Activated T-cell treated with anti-CD3 and anti-CD28 coated beads for 1 hour (primary cell): ENCODE measurements around the gene CORO1C.

Experiments
- DNase-seq: peaks from one replicate; pipeline ENCODE4 v3.0.0-alpha.2; 2020; ENCODE audit warnings: low read depth

CORO1C gene

GRCh38 chr12:108696111-108696995, 35.0 kb downstream of the CORO1C start:
- DNase-seq, result no peak

DNA sequence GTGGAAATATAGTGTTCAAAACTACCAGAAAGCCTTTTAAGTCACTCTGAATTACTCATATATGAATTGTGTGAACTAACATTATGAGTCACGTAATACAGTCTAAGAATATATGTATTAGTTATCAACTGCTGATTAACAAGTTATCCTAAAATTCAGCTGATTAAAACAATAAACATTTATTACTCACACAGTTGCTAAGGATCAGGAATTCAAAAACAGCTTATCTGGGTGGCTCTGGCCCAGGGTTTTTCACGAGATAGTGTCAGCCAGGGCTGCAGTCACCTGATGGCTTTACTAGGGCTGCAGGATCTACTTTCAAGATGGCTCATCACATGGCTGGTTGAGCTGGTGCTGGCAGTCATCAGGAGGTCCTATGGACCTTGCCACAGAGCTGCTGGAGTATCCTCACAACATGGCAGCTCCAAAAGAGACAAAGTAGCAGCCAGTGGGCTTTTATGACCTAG, 36.5 kb downstream of the CORO1C start:
- no peak for DNase-seq

- DNase-seq, result no peak
These were observed 37.6 kb downstream of the CORO1C start for GRCh38 chr12:108693751-108694150.

DNA sequence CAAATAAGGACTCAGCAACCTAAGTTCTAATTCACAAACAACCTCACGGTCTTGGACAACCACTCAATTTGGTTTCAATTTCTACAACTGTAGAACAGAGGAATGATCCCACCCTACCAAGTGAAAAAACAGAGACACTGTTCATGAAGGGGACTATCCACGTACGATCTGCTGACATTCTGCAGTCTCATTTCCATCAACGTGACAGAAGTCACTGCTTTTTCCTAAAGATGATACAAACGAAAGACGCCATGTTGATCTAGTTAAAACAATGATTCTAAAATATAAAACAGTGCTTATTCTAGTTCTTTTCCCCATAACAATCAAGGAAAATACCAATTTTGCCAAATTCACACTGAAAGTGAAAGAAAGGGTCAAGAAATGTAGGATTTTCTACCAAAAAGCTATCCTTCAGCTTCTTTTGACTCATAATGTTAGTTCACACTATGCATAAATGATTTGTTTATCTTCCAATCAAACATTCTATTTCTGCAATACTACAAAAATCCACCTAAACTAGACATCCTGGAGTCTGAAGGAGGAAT, 38.1 kb downstream of the CORO1C start:
- no peak for DNase-seq

DNA sequence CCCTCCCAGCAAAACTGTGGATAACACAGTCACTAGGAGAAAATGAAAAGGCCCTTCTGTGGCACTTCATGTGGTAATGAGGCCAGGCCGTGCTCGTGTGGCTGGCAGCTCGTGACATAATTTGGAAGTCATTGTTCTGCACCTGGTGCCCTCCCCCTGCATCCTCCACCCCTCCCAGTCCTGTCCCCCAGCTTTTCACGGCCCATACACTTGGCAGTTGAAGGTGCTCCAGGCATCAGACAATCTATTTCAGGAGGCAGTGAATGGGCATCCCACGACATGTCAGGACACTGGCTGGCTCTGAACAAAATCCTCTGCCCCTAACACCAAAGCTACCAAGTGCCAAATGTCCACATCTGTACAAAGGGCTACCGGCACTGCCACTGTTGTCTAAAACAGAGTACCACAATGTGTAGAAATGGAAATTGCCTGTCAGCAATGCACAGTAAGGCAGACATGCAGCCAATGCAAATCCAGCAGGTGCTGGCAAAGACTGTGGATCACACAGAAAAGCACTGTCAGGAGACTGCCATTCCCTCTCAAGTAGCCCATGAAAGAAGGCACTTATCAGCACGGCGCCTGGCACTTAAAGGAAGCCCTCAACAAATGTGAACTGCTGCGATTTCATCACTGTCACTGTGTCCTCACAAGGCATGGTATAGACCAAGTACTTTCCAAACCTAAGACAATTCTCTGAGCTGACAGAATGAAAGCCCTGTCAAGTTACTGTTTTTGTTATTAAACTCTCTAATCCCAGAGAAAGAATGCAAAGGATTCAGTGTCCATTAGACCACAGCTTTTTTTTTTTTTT, 39.1 kb downstream of the CORO1C start:
- DNase-seq, result no peak

GRCh38 chr12:108691175-108691997, 39.9 kb downstream of the CORO1C start:
- peak; percentile 54 for DNase-seq

GRCh38 chr12:108690542-108691174, 40.7 kb downstream of the CORO1C start:
- DNase-seq, result no peak

- no peak for DNase-seq
These were observed 41.2 kb downstream of the CORO1C start for GRCh38 chr12:108690191-108690518.

- no peak for DNase-seq
These were observed 41.8 kb downstream of the CORO1C start for GRCh38 chr12:108689314-108690190.

- DNase-seq, result no peak
These were observed 44.5 kb downstream of the CORO1C start for GRCh38 chr12:108686780-108687179.

GRCh38 chr12:108685469-108686260, 45.7 kb downstream of the CORO1C start:
- DNase-seq, result no peak

DNA sequence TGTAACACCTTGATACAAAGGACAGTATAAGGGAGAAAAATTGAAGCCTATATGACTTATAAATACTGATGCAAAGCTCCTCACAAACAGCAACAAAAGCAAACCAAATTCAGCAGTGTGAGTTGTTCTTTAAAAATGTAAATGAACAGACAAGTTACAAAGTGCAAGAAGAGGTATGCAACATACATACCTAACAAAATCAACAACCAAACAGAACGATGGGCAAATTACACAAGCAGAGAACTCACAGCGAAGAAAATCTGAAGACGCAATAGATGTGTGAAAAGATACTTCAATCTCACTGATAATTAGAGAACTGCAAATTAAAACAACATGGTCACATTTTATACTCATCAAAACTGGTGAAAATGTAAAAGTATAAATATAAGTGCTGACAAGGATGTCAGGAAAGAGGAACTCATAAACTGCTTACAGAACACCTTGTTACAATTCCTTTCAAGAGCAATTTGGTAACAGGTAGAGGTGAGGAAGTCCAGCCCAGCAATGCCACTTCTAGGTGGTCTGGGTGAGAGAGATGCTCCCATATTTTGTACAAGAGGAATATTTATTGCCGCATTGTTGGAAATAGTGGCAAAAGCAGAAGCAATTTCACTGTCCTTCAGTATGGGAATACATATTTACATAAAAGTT, 47.3 kb downstream of the CORO1C start:
- DNase-seq, result no peak

DNA sequence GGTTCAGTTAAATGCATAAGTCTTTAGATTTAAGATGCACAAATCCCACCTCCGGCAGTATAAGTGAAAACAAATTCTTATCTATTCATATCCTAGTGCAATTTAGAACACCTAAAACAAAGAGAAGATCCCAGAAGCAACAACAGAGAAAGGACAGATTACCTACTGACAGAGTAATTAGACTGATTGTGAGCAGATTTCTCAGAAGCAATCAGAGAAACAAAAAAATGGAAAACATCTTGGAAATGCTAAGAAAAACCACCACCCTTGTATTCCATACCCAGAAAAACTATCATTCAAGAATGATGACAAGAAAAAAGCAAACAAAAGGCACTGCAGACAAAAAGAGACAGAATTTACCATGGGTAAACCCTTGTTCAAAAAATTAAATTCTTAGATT, 50.0 kb downstream of the CORO1C start:
- no peak for DNase-seq

DNA sequence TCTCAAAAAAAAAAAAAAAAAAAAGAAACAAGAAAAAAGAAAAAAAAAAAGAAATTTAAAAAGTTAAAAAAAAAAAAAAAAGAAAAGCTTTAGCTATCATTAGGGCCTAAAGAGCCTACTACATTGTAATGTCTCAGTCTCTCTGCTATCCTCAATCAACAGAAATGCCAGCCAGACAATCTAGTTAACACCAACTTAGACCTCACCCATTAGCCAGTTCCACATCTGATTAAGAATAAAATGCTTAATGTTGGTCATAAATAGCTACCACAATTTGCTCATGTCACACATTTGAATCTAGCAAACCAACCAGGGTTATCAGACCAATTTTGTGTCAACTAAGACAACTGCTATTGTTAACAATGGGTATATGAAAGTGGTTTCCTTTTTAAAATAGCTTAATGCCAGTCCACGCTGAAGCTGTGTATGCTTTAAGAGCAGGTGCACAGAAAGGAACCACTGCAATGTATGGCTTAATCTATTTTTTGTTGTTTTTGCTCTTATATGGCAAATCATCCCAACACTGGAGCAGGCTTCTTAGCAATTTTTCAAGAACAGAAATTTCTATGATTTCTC, 52.1 kb downstream of the CORO1C start:
- DNase-seq, result no peak

- no peak for DNase-seq
These were observed 53.1 kb downstream of the CORO1C start for GRCh38 chr12:108678104-108678730.

GRCh38 chr12:108677381-108677780, 53.9 kb downstream of the CORO1C start:
- no peak for DNase-seq

- DNase-seq, result no peak
These were observed 54.6 kb downstream of the CORO1C start for GRCh38 chr12:108676707-108677106.

- no peak for DNase-seq
These were observed 55.5 kb downstream of the CORO1C start for GRCh38 chr12:108675792-108676191.
